GM19240 (cell line): ENCODE results near the gene TGM2.

Experiments
- DNase-seq: peaks from one replicate; pipeline ENCODE4 v3.0.0; 2011; ENCODE audit warnings: low spot score; ENCODE audit not compliant: insufficient read length

TGM2 gene

DNA sequence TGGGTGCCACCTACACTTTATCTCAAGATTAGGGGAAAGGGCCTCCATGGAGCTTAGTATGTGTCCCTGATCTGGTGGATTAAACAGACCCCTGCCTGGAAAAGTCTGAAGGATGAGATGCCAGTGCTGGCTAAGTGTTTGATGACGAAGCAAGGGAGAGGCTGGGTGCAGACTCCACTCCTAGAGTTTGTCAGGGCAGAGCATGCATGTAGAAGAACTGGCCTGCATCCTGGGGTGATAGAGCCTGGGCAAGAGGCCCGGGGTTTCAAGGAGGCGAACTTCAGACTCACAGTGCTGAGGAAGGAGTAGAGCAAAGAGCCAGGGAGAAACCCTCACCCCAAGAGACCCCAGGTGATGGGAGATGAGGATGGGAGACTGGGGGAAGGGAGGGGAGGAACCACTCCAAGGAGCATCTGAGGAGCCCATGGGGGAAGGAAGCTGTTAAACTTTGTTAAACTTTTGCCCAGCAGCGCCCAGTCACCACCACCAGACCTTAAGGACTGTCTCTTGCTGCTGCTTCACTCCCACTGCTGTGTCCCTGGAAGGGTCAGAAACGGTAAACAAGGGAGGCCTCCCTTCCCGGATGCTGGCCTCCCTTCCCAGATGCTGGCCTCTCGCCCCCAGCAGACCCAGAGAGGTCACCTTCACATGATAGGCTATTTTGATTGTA is 69.9 kb downstream of the TGM2 start:
- DNase-seq, result no peak

DNA sequence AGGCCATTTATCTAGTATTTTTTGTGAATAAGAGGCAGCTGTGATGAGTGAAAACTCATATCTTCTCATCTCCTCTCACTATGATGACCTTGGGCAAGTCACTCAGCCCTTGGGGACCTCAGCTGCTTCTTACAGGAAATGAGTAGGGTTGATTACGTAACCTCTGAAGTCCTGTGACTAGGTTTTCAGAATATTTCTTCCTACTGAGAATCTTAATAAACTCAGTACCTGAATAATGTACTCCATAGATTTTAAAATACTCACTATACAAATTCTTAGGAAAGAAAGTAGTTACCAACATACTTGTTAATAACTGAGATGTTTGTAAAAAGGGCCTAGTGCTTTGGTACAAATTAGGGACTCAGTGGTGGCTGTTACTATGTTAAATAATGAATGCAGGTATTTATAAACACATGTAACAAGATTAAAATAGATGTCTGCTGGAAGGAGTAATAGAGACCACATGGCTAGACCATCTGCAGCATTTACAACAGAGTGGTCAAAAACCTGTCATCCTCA is 70.6 kb downstream of the TGM2 start:
- DNase-seq, result peak; percentile 50

DNA sequence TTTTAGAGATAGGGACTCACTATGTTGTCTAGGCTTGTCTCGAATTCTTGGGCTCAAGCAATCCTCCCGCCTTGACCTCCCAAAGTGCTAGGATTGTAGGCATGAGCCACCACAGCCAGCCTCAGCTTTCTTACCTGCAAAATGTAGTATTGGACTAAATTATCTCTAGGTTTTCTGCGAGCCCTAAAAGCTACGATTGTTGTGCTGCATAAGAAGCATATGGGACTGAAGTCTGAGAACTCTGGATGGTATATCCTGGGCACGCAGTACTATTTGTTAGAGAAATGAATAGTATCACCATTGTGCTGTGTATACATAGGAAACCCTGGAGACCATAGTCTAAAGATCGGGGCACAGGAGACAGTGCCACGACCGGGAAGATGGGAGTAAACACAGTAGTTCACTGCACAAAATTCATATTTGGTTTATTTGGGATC is 71.4 kb downstream of the TGM2 start:
- no peak for DNase-seq

DNA sequence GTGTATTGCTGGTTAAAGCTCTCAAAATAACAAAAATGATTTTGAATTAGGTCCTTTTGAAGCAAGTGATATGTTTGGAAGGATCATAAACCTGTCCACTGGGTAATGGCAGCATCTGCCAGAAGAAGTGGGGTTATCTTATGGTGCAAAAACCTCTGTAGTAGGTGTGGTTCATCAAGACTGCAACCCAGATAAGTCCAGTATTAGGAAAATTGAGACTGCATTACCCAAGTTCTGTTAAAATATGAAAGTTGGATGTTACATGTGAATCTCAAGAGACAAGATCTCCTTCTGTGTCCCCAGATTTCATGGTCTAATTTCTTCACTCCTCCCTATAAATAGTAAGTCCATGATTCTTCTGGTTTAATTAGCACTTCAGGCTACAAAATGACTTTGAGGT is 72.2 kb downstream of the TGM2 start:
- no peak for DNase-seq

DNA sequence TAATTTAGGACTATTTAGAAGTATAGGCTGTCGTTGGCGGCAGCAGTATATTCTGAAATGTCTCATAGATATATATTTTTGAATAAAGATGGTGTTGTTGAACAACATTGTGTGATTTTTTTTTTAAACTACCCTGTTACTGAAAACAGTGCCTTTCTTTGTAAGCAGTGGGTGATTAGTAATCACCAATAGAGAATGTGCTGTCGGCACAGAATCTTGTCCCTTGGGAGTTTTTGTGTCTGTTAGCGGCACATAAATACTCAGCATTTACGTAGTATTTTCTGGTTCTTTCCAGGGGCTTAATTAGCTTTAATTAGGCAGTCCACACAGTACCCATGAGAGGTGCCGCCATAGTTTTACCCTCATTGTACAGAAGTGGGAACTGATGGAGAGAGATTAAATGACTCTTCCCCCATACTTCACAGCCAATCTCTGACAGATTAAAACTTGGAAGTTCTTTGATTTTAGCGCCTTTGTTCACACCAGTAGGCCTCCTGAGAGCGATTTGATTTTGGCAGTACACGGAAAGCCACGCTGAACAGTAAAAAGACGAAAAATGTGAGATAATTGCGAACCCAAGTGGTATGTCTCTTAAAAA is 72.7 kb downstream of the TGM2 start:
- DNase-seq, result no peak

DNA sequence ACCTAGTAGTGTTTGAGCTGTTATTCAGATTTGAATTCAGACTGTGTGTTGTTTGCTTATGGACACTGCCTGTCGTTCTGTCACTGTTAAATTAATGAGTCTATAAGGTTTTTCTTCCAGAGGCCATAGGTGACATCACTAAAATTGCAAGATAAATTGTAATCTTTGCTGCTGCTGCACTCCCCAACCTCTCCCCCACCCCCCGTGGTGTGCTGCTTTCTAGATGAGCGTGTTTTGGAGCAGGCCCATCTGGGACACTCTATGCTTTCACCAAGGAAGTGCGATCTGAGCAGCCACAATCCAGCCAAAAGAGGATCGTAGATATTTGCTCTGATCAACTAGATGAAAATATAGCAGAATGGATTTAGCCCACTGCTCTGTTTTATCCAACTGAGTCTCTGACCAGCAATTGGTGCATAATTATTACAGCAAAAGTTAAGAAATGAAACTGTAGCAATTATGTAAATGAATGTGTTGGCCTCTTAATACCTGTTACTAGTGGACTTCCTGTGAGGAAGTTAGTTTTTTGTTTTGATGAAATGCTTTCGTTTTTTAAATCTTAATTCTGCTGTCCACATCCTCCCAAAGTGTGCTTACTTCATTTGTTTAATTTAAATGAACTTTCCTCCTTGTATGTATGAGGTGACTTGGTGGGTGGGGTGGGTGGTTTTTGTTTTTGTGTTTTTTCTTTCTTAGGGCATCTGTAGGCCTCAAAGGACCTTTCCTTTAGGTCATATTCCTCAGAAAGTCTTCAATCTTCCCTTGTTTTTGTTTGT is 73.4 kb downstream of the TGM2 start:
- DNase-seq, result no peak

DNA sequence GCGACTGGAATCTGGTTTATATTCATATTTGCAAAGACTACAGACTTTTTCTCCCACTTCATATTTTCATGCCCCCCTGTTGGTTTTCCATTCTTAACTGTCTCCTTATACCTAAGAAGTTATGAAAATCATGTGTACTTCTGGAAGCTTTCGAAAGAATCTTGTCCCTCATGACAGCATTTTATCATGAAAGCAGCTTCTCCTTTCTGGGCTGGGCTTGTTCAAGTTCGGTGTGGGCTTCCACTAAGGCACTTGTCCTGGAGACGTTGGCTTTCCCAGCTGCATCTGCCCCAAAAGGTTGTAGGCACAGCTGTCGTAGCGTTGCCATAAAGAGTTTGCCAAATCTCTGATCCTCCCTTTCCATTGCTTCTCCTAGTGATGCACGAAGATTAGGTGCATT is 75.0 kb downstream of the TGM2 start:
- DNase-seq, result no peak

DNA sequence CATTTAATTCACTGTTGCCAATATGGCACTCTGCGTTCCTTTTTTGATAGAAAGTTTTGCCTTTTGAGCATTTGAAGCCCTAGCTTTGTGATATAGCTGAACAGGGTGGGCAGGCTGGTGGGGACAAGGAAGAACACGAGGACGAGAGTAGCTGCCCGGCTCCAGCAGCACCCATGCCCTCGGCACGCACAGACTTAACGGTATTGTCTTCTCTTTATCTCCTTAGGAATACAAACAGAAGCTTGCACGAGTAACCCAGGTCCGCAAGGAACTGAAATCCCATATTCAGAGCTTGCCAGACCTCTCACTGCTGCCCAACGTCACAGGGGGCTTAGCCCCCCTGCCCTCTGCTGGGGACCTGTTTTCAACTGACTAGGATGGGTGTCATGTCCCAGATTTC is 75.6 kb downstream of the TGM2 start:
- no peak for DNase-seq

DNA sequence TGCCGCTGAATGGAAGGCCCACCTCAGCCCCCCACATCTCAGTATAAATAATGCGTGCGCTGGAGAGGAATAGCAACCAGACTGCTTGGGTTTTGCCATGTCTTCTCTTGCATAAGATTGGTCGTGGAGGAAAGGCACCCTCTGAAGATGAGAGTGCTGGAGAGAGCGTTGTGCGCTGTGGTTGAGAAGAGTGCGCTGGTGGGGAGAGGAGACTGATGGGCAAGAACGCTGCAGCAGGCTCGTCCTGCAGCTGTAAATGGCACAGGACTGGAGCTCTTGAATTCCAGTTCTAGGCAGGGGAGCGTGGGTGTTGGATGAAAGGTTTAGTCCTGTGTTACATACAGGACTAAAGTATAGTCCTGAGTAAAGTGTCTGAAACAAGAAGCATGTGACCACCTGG is 80.0 kb downstream of the TGM2 start:
- no peak for DNase-seq

DNA sequence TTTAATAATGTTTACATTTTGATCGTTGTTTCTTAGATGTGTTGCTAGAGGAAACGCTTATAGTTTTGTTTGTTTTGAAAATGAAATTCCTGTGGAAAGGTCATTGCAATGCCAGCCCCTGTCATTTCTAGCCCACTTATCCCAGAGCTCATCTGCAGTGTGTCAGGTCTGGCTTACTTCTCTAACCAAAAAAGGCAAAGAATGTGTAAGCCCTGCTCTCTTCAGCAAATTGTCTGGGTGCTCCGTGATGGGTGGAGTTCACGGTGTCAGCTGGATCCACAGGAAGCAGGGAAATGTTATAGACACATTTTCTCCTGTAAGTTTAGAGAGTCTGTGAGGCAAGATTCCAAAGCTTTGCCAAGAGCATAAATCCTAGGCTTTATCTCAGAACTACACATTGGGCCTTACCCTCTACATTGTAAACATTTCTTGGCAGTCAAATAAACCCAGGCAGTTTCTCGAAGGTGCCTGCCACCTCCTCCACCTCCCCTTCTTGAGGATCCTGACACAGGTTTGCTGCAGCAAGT is 80.6 kb downstream of the TGM2 start:
- no peak for DNase-seq

DNA sequence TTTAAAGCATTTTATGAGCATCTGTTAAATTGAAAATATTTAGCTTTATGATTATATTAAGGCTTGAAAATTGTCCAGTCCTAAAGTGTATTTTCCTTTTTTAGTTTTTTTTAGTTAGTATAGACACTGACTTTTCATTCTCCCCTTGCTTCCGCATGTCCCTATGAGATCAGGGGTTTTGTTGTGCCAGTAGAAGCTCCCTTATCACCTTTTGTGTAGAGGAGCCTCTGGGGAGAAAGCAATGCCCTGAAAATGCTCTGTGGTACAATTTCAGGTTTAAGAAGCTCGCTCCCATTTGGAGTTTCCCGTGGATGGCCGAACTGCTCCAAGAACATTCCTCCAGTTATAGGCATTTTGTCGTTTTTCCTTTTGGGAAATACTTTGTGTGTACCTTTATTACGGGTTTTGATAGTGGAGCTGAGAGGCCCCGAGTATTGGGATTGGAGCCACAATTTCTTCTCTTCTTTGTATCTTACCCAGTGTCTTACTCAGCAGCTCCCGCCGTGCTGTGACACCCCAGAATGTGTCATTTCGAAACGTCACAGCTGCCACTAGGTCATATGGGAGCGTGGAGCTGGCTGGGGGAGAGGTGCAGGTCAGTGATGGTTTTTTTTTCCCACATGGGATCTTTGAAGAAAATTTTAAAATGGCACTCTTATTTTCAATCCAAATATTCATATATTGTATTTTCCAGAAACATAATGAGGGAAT is 81.6 kb downstream of the TGM2 start:
- no peak for DNase-seq

DNA sequence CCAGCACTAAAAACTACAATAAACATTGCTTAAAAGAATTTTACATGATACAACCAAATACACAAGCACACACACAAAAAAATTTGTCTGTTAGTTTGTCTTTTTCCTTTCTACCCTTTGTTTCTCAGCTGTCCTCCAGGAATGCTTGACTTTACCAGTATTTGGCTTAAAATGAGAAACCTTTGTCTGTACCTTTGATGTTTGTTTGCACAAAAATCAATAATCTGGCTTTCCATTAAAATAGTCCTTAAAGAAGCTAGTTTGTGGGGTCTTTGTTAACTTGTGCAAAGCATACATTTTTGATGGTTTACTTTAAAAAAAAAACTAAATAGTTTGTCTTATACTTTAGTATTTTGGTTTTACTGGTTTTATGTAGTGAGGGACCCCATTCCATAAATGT is 82.2 kb downstream of the TGM2 start:
- no peak for DNase-seq

DNA sequence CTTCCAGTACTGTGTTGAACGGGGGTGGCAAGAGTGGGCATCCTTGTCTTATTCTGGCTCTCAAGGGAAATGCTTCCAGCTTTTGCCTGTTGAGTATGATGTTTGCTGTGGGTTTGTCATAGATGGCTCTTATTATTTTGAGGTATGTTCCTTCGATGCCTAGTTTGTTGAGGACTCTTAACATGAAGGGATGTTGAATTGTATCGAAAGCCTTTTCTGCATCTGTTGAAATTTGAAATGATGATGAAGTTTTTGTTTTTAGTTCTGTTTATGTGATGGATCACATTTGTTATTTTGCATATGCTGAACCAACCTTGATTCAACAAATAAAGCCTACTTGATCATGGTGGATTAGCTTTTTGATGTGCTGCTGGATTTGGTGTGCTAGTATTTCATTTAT is 83.5 kb downstream of the TGM2 start:
- DNase-seq, result no peak

DNA sequence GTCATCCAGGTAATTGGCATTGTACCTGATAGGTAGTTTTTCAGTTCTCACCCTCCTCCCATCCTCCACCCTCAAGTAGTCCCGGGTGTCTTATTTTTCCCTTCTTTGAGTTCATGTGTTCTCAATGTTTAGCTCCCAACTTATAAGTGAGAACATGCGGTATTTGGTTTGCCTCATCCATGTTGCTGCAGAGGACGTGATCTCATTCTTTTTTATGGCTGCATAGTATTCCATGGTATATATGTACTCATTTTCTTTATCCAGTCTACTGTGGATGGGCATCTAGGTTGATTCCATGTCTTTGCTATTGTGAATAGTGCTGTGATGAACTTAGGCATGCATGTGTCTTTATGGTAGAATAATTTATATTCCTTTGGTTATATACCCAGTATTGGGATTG is 85.7 kb downstream of the TGM2 start:
- DNase-seq, result no peak

DNA sequence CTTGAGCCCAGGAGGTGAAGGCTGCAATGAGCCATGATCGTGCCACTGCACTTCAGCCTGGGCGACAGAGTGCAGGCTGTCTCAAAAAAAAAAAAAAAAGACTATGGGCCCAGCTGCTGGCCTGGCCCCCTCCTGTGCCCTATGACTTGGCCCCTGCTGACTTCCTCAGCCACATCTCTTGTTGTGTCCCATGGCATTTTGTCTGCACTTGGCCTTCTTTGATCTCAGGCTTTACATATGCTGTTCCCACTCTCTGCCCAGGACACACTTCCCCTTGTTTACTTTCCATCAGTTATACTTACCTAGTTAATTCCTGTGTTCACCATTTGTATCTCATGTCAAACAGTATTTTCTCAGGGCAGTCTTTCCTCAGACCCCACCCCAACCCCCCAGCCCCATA is 87.0 kb downstream of the TGM2 start:
- DNase-seq, result no peak
